ENCODE measurements around the gene UPK1B.

Gene UPK1B

GRCh38 chr3:119176778-119177177, 3.4 kb downstream of the UPK1B start:
- no peak for DNase-seq (ENCODE audit: low spot score)

- no peak for DNase-seq (ENCODE audit: low spot score)
Observed at GRCh38 chr3:119177321-119177720, 3.9 kb downstream of the UPK1B start.

- DNase-seq (ENCODE audit: low spot score) = no peak
Observed at GRCh38 chr3:119181765-119182164, 8.4 kb downstream of the UPK1B start.

- DNase-seq (ENCODE audit: low spot score) = no peak
Observed at GRCh38 chr3:119184111-119184510, 10.7 kb downstream of the UPK1B start.

GRCh38 chr3:119184796-119185570, 11.6 kb downstream of the UPK1B start:
- DNase-seq (ENCODE audit: low spot score) = no peak

- DNase-seq (ENCODE audit: low spot score) = no peak
Observed at GRCh38 chr3:119187266-119187665, 13.9 kb downstream of the UPK1B start.

- DNase-seq (ENCODE audit: low spot score) = no peak
Observed at GRCh38 chr3:119191800-119192199, 18.4 kb downstream of the UPK1B start.

GRCh38 chr3:119194237-119195150, 21.1 kb downstream of the UPK1B start:
- DNase-seq (ENCODE audit: low spot score) = no peak

- DNase-seq (ENCODE audit: low spot score) = no peak
Observed at GRCh38 chr3:119195151-119195476, 21.7 kb downstream of the UPK1B start.

GRCh38 chr3:119195911-119196310, 22.5 kb downstream of the UPK1B start:
- DNase-seq (ENCODE audit: low spot score) = no peak

- no peak for DNase-seq (ENCODE audit: low spot score)
Observed at GRCh38 chr3:119205209-119205608, 31.8 kb downstream of the UPK1B start.

- DNase-seq (ENCODE audit: low spot score) = no peak
Observed at GRCh38 chr3:119205685-119206084, 32.3 kb downstream of the UPK1B start.

GRCh38 chr3:119206611-119207511, 33.5 kb downstream of the UPK1B start:
- no peak for DNase-seq (ENCODE audit: low spot score)

- DNase-seq (ENCODE audit: low spot score) = no peak
Observed at GRCh38 chr3:119207512-119207875, 34.1 kb downstream of the UPK1B start.

GRCh38 chr3:119211193-119211592, 37.8 kb downstream of the UPK1B start:
- no peak for DNase-seq (ENCODE audit: low spot score)

- no peak for DNase-seq (ENCODE audit: low spot score)
Observed at GRCh38 chr3:119211803-119212202, 38.4 kb downstream of the UPK1B start.

GRCh38 chr3:119219069-119219468, 45.7 kb downstream of the UPK1B start:
- no peak for DNase-seq (ENCODE audit: low spot score)

GRCh38 chr3:119220198-119220597, 46.8 kb downstream of the UPK1B start:
- DNase-seq (ENCODE audit: low spot score) = no peak

- DNase-seq (ENCODE audit: low spot score) = no peak
Observed at GRCh38 chr3:119220970-119221667, 47.7 kb downstream of the UPK1B start.

GRCh38 chr3:119221779-119222320, 48.5 kb downstream of the UPK1B start:
- DNase-seq (ENCODE audit: low spot score) = no peak

GRCh38 chr3:119222391-119222790, 49.0 kb downstream of the UPK1B start:
- no peak for DNase-seq (ENCODE audit: low spot score)
